Measurements from ENCODE around the gene ATG2A. TPM values are rescaled to one million over a fixed set of nuclear protein-coding genes. Genes with fewer than 3 reads are reported as not detected.

The ATG2A gene
- total RNA-seq, 1 donor: 25.7 TPM

DNA sequence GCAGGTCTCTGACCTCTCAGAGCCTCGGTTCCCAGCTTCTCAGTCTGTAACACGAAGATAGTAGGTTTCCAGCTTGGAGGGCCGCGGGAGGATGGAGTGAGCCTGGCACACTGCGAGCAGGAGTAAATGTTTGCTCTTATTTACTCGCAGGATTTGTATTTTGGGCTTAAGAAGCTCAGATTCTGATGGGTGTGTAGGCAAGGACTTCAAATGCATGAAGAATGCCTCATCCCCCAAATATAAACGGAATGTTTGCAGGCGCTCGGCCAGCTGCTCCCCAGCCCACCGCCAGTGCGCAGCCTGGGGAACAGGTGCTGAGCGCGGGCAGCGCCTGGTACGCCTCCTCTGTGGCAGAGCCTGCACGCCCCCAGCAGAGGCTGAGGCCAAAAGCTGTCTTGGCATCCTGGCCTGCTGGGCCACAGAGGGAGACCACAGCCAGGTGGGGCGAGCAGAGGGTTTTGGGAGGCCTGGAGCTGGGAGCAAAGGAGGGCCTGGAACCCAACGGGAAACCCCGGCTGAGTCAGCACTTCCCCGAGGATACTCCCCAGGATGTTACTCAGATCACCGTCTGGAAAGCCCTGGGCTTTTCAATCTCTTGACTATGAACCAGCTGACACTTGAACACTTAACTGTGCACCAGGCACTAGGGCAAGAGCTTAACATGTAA lies 48.0 kb downstream of the ATG2A start:
- Histone ChIP-seq H3K4me2 (ENCODE audit: insufficient read depth, low read length) (peak overlapping the region; percentile 69), H3K4me3 (ENCODE audit: insufficient read depth, low read length) (peak overlapping the region; percentile 58), H3K36me3 (ENCODE audit: insufficient read depth, low read length) (peaks cover 56% of the 10 kb centered on the region), H3K79me2 (ENCODE audit: insufficient read depth, low read length) (peaks cover 83% of the 10 kb centered on the region), H4K20me1 (ENCODE audit: insufficient read depth, low read length) (peaks cover 59% of the 10 kb centered on the region), H3K27ac (ENCODE audit: low read depth, low read length) (peak overlapping the region; percentile 90), H3K4me1 (ENCODE audit: insufficient read depth, low read length) (peaks cover 56% of the 10 kb centered on the region), H3K9me3 (ENCODE audit: low read depth, low read length) (no peaks in the 10 kb centered on the region), H3K27me3 (ENCODE audit: insufficient read depth, low read length) (no peaks in the 10 kb centered on the region), H2AFZ (ENCODE audit: low read length) (no peak overlapping the region)
- TF ChIP-seq, protein P1, sequence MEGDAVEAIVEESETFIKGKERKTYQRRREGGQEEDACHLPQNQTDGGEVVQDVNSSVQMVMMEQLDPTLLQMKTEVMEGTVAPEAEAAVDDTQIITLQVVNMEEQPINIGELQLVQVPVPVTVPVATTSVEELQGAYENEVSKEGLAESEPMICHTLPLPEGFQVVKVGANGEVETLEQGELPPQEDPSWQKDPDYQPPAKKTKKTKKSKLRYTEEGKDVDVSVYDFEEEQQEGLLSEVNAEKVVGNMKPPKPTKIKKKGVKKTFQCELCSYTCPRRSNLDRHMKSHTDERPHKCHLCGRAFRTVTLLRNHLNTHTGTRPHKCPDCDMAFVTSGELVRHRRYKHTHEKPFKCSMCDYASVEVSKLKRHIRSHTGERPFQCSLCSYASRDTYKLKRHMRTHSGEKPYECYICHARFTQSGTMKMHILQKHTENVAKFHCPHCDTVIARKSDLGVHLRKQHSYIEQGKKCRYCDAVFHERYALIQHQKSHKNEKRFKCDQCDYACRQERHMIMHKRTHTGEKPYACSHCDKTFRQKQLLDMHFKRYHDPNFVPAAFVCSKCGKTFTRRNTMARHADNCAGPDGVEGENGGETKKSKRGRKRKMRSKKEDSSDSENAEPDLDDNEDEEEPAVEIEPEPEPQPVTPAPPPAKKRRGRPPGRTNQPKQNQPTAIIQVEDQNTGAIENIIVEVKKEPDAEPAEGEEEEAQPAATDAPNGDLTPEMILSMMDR (IDR thresholded peaks at IDR 0.05; ENCODE audit: extremely low read depth, low read depth, low read length): no peak
- peak; percentile 98 for DNase-seq (ENCODE audit: insufficient read length, low spot score, missing footprints)

DNA sequence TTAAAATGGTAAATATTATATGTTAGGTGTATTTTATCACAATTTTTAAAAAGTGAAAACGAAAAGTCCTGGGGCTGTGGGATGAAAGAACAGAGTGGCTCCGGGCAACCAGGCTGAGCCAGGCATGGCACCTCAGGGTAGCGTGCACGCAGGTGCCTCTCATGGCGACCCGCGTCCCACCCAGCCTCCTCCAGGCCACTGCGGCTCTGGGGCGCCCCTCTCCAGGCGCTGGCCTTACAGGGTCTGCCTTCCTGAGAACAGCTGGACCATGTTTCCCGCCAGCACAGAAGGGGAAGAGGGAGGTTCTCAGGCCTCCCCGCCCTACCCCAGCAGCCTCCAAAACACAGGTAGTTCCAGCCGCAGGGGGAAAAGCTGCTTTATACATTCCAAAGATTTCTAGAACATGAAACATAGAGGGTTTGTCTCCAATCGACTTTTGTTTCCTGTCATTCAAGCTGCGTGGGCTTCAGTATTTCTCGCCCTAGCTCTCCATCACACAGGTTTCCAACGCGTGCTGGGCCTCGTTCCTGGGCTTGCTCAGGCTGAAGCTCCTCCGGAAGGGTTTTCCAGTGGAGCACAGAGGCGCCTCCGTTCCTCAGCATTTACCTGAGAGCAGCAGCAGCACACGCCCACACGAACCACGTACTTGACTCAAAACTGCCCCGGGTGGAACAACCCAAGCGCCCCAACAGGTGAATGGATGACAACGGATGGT lies 49.1 kb downstream of the ATG2A start:
- H3K4me1 ChIP-seq (ENCODE audit: insufficient read depth, low read length): peaks cover 67% of the 10 kb centered on the region
- no peak overlapping the region for H3K4me3 ChIP-seq (ENCODE audit: insufficient read depth, low read length)
- no peaks in the 10 kb centered on the region for H3K27me3 ChIP-seq (ENCODE audit: insufficient read depth, low read length)
- no peak overlapping the region for H3K4me2 ChIP-seq (ENCODE audit: insufficient read depth, low read length)
- peaks cover 63% of the 10 kb centered on the region for H4K20me1 ChIP-seq (ENCODE audit: insufficient read depth, low read length)
- DNase-seq (ENCODE audit: insufficient read length, low spot score, missing footprints): no peak
- TF ChIP-seq, protein P1 (IDR thresholded peaks at IDR 0.05; ENCODE audit: extremely low read depth, low read depth, low read length): no peak
- H3K27ac ChIP-seq (ENCODE audit: low read depth, low read length): peak overlapping the region; percentile 90
- no peak overlapping the region for H2AFZ ChIP-seq (ENCODE audit: low read length)
- H3K79me2 ChIP-seq (ENCODE audit: insufficient read depth, low read length): peaks cover 87% of the 10 kb centered on the region
- H3K36me3 ChIP-seq (ENCODE audit: insufficient read depth, low read length): peaks cover 48% of the 10 kb centered on the region
- no peaks in the 10 kb centered on the region for H3K9me3 ChIP-seq (ENCODE audit: low read depth, low read length)

DNA sequence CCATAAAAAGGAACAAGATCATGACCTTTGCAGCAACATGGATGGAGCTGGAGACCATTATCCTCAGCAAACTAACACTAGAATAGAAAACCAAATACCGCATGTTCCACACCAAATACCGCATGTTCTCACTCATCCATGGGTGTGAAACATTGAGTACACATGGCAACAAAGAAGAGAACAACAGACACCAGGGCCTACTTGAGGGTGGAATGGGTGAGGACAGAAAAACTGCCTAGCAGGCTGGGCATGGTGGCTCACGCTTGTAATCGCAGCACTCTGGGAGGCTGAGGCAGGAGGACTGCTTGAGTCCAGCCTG lies 50.9 kb downstream of the ATG2A start:
- H3K27ac ChIP-seq (ENCODE audit: low read depth, low read length): peak overlapping the region; percentile 96

More for the DNA sequence above, 50.9 kb downstream of the ATG2A start:
- H4K20me1 ChIP-seq (ENCODE audit: insufficient read depth, low read length): peaks cover 61% of the 10 kb centered on the region
- DNase-seq (ENCODE audit: insufficient read length, low spot score, missing footprints): no peak
- H3K4me3 ChIP-seq (ENCODE audit: insufficient read depth, low read length): no peak overlapping the region
- peaks cover 37% of the 10 kb centered on the region for H3K36me3 ChIP-seq (ENCODE audit: insufficient read depth, low read length)
- TF ChIP-seq, protein P1 (IDR thresholded peaks at IDR 0.05; ENCODE audit: extremely low read depth, low read depth, low read length): no peak
- no peaks in the 10 kb centered on the region for H3K27me3 ChIP-seq (ENCODE audit: insufficient read depth, low read length)
- no peaks in the 10 kb centered on the region for H3K9me3 ChIP-seq (ENCODE audit: low read depth, low read length)
- H3K79me2 ChIP-seq (ENCODE audit: insufficient read depth, low read length): peaks cover 88% of the 10 kb centered on the region
- H2AFZ ChIP-seq (ENCODE audit: low read length): no peak overlapping the region
- H3K4me2 ChIP-seq (ENCODE audit: insufficient read depth, low read length): peak overlapping the region; percentile 20
- peaks cover 74% of the 10 kb centered on the region for H3K4me1 ChIP-seq (ENCODE audit: insufficient read depth, low read length)
